Stomach (tissue), 9 donors: Measurements from ENCODE around the gene PRKCE. TPM values are rescaled to one million over a fixed set of nuclear protein-coding genes. Genes with fewer than 3 reads are reported as not detected.

Source experiments
- DNase-seq, 2 donors: peaks; one replicate each; pipeline versions ENCODE4 v3.0.0 to v3.0.0-alpha.2; 2013 to 2019
- H3K27ac ChIP-seq, 5 donors: fragments of 200-600 bp in 4 of 5; sonication (generic) in 4 of 5; one replicate each; pipeline ENCODE4 v1.5.1; 2013 to 2019; ENCODE audit warnings: mild to moderate bottlenecking in 1 of 5, moderate library complexity in 1 of 5
- H3K27me3 ChIP-seq, 3 donors: fragments of 200-600 bp; sonication (generic); one replicate each; pipeline ENCODE4 v1.5.1; 2017 to 2019; ENCODE audit warnings: mixed run types in 1 of 3
- H3K36me3 ChIP-seq, 4 donors: fragments of 200-600 bp; sonication (generic); 1 replicate in 3 of 4; 2 replicates in 1 of 4; pipeline ENCODE4 v1.5.1; 2016 to 2019
- H3K4me1 ChIP-seq, 4 donors: fragments of 200-600 bp; sonication (generic); one replicate each; pipeline ENCODE4 v1.5.1; 2016 to 2019
- H3K4me3 ChIP-seq, 4 donors: fragments of 200-600 bp; sonication (generic) in 3 of 4; one replicate each; pipeline ENCODE4 v1.5.1; 2016 to 2019; ENCODE audit warnings: mild to moderate bottlenecking in 1 of 4
- H3K9me3 ChIP-seq, 4 donors: fragments of 200-600 bp; sonication (generic); one replicate each; pipeline ENCODE4 v1.5.1; 2016 to 2019
- CTCF ChIP-seq, 7 experiments: fragments of 450-650 bp in 4 of 7; fragments of 200-600 bp in 3 of 7; sonication (generic) in 3 of 7; IDR thresholded peaks; one replicate each; pipeline ENCODE4 v1.5.1; 2016 to 2019; ENCODE audit warnings: antibody characterized with exemption in 7 of 7, control low read depth in 2 of 7, mild to moderate bottlenecking in 1 of 7
- EP300 ChIP-seq: sonication (generic); formaldehyde crosslinking; IDR thresholded peaks from one replicate; pipeline ENCODE4 v1.6.1; 2017; ENCODE audit warnings: antibody characterized with exemption
- POLR2A ChIP-seq, 4 donors: fragments of 450-650 bp; IDR thresholded peaks; one replicate each; pipeline ENCODE4 v1.6.1; 2016; ENCODE audit warnings: antibody characterized with exemption in 4 of 4, control low read depth in 2 of 4, mild to moderate bottlenecking in 1 of 4, moderate library complexity in 1 of 4
- POLR2AphosphoS5 ChIP-seq, 3 donors: sonication (generic); formaldehyde crosslinking; IDR thresholded peaks; one replicate each; pipeline ENCODE4 v1.6.1; 2016; ENCODE audit warnings: antibody characterized with exemption in 3 of 3
- WGBS, 5 donors: extraction: QIAGEN DNeasy Blood & Tissue Kit in 3 of 5; methylation state at CpG; one replicate each; pipeline versions ENCODE4 v1.1.5 to v1.1.7; 2013 to 2018; 5-methylcytosine and 5-hydroxymethylcytosine counted together
- intact Hi-C: fragments of 100-400 bp; cut with DNase I; formaldehyde crosslinking; loops from one replicate; pipeline ENCODE4 v1.15.1; 2023; ENCODE audit warnings: low total_unique reads
- polyA plus RNA-seq, 3 donors: library from polyadenylated mRNA; stranded (reverse); fragments of 200-250 nt; gene quantifications; one replicate each; pipeline ENCODE4 v1.2.3, GENCODE V29; 2013
- total RNA-seq, 5 donors: library from RNA; depleted of rRNA; stranded (reverse); fragments of >200 nt; gene quantifications; one replicate each; pipeline versions ENCODE4 v1.1.0 to v1.2.3, GENCODE V29; 2014 to 2016
- donor health status: healthy with polysubstance abuse.
- donor health status: Bipolar disorder and iron deficiency.
- donor health status: healthy.

The PRKCE gene
- total and polyA plus RNA-seq, 8 donors, result 2.0 to 92.0 (median 10.0) TPM

DNA sequence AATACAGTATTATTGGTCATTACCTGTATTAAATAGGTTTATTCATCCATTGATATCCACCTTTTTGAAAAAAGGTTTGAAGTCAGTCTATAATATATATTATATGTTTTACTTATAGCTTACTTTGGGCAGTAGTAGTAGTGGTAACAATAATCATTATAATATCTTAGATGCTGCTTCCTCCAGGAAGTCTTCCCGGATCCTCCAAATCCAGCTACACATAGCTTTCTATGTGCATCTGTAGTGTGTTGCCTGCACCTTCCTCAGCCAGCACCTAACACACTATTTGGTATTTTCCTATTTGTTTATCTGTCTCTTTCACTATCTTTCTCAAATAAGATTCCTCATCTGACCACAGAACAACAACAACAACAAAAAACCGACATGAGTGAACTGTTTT lies 81.0 kb downstream of the PRKCE start:
- no peak for DNase-seq
- Histone ChIP-seq H3K27ac (no peak overlapping the region), H3K4me1 (peaks cover 0 to 12% (median 5%) of the 10 kb centered on the region in 4 donors), H3K9me3 (no peaks in the 10 kb centered on the region), H3K27me3 (no peaks in the 10 kb centered on the region), H3K4me3 (no peak overlapping the region), H3K36me3 (peaks cover 0 to 7% (median 0%) of the 10 kb centered on the region in 4 donors)
- intact Hi-C loops, result no loop called here
- TF ChIP-seq EP300, result no peak
- TF ChIP-seq CTCF (IDR thresholded peaks at IDR 0.05), result no peak
- no peak for TF ChIP-seq POLR2A (IDR thresholded peaks at IDR 0.05)
- TF ChIP-seq POLR2AphosphoS5 (IDR thresholded peaks at IDR 0.05), result no peak
- 76 to 84% (median 80%) methylated on average over 2 of the region's 2 CpGs for WGBS, 5 donors

DNA sequence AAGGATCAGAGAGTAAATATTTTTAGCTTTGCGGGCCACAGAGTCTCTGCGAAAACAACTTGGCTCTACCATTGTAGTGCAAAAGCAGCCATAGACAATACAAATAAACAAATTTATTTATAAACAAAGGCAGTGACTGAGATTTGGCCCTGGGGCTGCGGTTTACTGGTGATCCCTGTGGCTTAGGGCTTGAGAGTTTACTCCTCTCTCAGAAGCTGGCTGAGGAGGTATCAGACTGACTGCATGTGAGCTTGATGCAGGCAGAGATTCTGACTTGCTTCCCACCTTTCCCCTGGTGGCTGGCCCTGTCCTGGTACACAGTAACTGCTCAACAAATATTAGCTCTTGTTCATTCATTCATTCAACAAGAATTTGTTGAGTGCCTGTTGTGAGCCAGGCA lies 81.5 kb downstream of the PRKCE start:
- peaks cover 0 to 10% (median 0%) of the 10 kb centered on the region in 4 donors for H3K36me3 ChIP-seq
- H3K4me3 ChIP-seq, result no peak overlapping the region
- H3K9me3 ChIP-seq, result no peaks in the 10 kb centered on the region
- TF ChIP-seq CTCF (IDR thresholded peaks at IDR 0.05), result no peak
- no peak for TF ChIP-seq EP300
- TF ChIP-seq POLR2AphosphoS5 (IDR thresholded peaks at IDR 0.05), result no peak
- no peak for TF ChIP-seq POLR2A (IDR thresholded peaks at IDR 0.05)
- intact Hi-C loops, result no loop called here
- H3K27ac ChIP-seq, result no peak overlapping the region
- no peak for DNase-seq
- WGBS, 5 donors, result 81 to 87% (median 85%) methylated on average over 3 of the region's 3 CpGs
- no peaks in the 10 kb centered on the region for H3K27me3 ChIP-seq
- H3K4me1 ChIP-seq, result peaks cover 0 to 17% (median 7%) of the 10 kb centered on the region in 4 donors

GRCh38 chr2:45734336-45734735 lies 82.9 kb downstream of the PRKCE start:
- no peaks in the 10 kb centered on the region for H3K27me3 ChIP-seq
- WGBS, 5 donors, result 84 to 97% (median 96%) methylated on average over 6 of the region's 6 CpGs
- no peak for DNase-seq
- no peak overlapping the region for H3K4me3 ChIP-seq
- H3K9me3 ChIP-seq, result no peaks in the 10 kb centered on the region
- H3K27ac ChIP-seq, result no peak overlapping the region
- TF ChIP-seq EP300, result no peak
- peaks cover 0 to 18% (median 7%) of the 10 kb centered on the region in 4 donors for H3K4me1 ChIP-seq
- intact Hi-C loops, result no loop called here
- H3K36me3 ChIP-seq, result peaks cover 0 to 10% (median 0%) of the 10 kb centered on the region in 4 donors

DNA sequence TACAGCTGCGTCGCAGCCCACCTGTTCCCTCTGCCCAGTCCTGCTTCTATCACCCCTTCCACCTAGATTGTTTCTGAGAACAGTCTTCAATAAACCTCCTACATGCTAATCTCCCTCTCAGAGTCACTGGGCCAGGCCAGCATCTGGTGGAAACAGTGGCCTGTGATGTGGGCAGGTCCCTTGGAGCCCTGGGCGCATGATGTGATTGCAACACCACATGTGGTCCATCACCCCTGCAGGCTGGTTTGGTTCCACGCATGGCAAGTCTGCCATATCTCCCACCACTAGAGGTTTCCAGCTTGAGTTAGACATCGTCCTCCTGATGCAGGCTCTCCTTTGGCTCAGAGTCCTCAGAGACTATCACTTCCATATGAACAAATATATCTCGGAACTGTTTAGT lies 83.5 kb downstream of the PRKCE start:
- Histone ChIP-seq H3K36me3 (peaks cover 0 to 10% (median 0%) of the 10 kb centered on the region in 4 donors), H3K4me1 (peaks cover 0 to 13% (median 7%) of the 10 kb centered on the region in 4 donors), H3K27me3 (no peaks in the 10 kb centered on the region), H3K27ac (no peak overlapping the region), H3K9me3 (no peaks in the 10 kb centered on the region), H3K4me3 (no peak overlapping the region)
- intact Hi-C loops, result no loop called here
- 88 to 94% (median 94%) methylated on average over 6 of the region's 6 CpGs for WGBS, 5 donors
- no peak for DNase-seq
- TF ChIP-seq CTCF (IDR thresholded peaks at IDR 0.05) (no peak), EP300 (no peak), POLR2AphosphoS5 (IDR thresholded peaks at IDR 0.05) (no peak), POLR2A (IDR thresholded peaks at IDR 0.05) (no peak)
